Activated T-helper 17 cell treated with anti-CD3 and anti-CD28 coated beads, Interleukin-2, amount 50 U/mL, for 72 hours (primary cell): ENCODE results near the gene KLRC2. TPM values are rescaled to one million over a fixed set of nuclear protein-coding genes. Genes with fewer than 3 reads are reported as not detected.
"Not testable (repeated sequence)": the region's sequence is repeated elsewhere in the genome, so short reads cannot be mapped to it uniquely, and the experiment has no call there.

ENCODE experiments used
- ATAC-seq: fragments of 150-1000 bp; cut with Tn5 transposase; replicated peaks from 2 replicates; pipeline ENCODE4 v1.10.0; 2021; ENCODE audit warnings: mild to moderate bottlenecking, moderate library complexity
- H3K27ac Mint-ChIP-seq: one replicate; pipeline ENCODE4 v1.8.0; 2022; ENCODE audit warnings: mixed read lengths
- H3K27me3 Mint-ChIP-seq: one replicate; pipeline ENCODE4 v1.8.0; 2022; ENCODE audit warnings: mixed read lengths
- H3K36me3 Mint-ChIP-seq: one replicate; pipeline ENCODE4 v1.8.0; 2022; ENCODE audit warnings: low read depth, mild to moderate bottlenecking, mixed read lengths
- H3K4me1 Mint-ChIP-seq: one replicate; pipeline ENCODE4 v1.8.0; 2022; ENCODE audit warnings: mixed read lengths
- H3K4me3 Mint-ChIP-seq: one replicate; pipeline ENCODE4 v1.8.0; 2022; ENCODE audit warnings: mild to moderate bottlenecking, mixed read lengths
- H3K9me3 Mint-ChIP-seq: one replicate; pipeline ENCODE4 v1.8.0; 2022; ENCODE audit warnings: mixed read lengths
- total RNA-seq, 2 donors: library from RNA; stranded (reverse); gene quantifications; one replicate each; pipeline ENCODE4 v1.2.3, GENCODE V29; 2022

Gene KLRC2
- total RNA-seq, 2 donors from 2014 or later: not detected

- not testable (repeated sequence) for ATAC-seq, H3K36me3 Mint-ChIP-seq, H3K27me3 Mint-ChIP-seq, H3K9me3 Mint-ChIP-seq, H3K27ac Mint-ChIP-seq, H3K4me1 Mint-ChIP-seq, H3K4me3 Mint-ChIP-seq
Measured at GRCh38 chr12:10425938-10426337, 9.9 kb downstream of the KLRC2 start.

GRCh38 chr12:10424260-10424899 lies 11.4 kb downstream of the KLRC2 start:
- not testable (repeated sequence) for H3K27me3 Mint-ChIP-seq, H3K9me3 Mint-ChIP-seq, H3K4me1 Mint-ChIP-seq, H3K27ac Mint-ChIP-seq, ATAC-seq, H3K36me3 Mint-ChIP-seq, H3K4me3 Mint-ChIP-seq

DNA sequence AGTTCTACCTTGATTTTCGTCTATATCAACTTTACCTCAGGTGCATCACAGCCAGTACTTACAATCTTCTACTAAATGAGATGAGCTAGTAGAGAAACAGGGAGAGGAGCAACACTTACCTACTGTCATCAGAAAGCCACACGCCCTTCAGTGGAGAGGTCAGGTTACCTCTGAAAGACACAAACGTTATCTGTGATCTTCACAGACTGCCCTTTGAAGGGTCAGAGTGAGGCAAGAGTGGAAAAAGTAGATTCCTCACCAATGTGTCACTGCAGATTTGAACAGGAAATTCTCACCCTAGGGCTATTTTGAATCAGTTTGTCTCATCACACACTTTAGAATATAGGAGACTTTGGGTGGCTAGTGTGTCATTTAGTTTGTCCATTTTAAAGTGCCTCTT lies 13.7 kb downstream of the KLRC2 start:
- peak; percentile 52 for ATAC-seq
- not testable (repeated sequence) for H3K9me3 Mint-ChIP-seq, H3K27me3 Mint-ChIP-seq, H3K4me1 Mint-ChIP-seq, H3K36me3 Mint-ChIP-seq, H3K27ac Mint-ChIP-seq, H3K4me3 Mint-ChIP-seq

DNA sequence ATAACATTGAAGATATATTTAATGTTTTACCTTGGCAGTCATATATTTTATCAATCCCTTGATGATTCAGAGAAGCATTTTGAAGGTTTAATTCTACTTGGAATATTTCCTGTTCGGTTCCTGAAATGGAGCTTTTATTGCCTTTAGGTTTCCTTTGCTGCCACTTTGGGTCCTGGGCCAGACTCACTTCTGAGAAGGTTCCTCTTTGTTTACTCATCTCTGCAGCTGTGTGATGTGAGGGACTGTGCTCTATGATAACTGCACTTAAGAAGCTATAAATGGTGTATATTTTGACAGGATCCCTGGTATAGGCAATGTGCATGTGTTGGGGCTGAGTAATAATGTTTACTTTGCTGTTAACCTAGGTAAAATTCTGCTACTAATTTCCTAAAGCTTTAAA lies 15.5 kb downstream of the KLRC2 start, which contains the start of gene KLRC3:
TSS of gene KLRC3 (minus strand) at position 262 of the 400 bp plus-strand sequence. CDS start at position 217, 45 bp downstream.
- H3K36me3 Mint-ChIP-seq, ATAC-seq, H3K27me3 Mint-ChIP-seq, H3K9me3 Mint-ChIP-seq, H3K4me3 Mint-ChIP-seq, H3K4me1 Mint-ChIP-seq, H3K27ac Mint-ChIP-seq: not testable (repeated sequence)

GRCh38 chr12:10409392-10409791 lies 26.4 kb downstream of the KLRC2 start, which contains the start of gene KLRC4:
Gene KLRC4, minus strand, starts transcription at chr12:10409757. Its CDS starts 182 bp downstream, at chr12:10409575.
- Mint-ChIP-seq H3K27me3 (peaks cover 3% of the 10 kb centered on the region), H3K4me1 (no peaks in the 10 kb centered on the region), H3K36me3 (no peaks in the 10 kb centered on the region), H3K9me3 (no peaks in the 10 kb centered on the region), H3K27ac (no peak within 1 kb of the TSS), H3K4me3 (no peak within 1 kb of the TSS)
- no peak for ATAC-seq

GRCh38 chr12:10408842-10409241 lies 27.0 kb downstream of the KLRC2 start:
- Mint-ChIP-seq H3K27ac (no peak overlapping the region), H3K9me3 (no peaks in the 10 kb centered on the region), H3K4me1 (no peaks in the 10 kb centered on the region), H3K27me3 (peaks cover 3% of the 10 kb centered on the region), H3K36me3 (no peaks in the 10 kb centered on the region), H3K4me3 (no peak overlapping the region)
- no peak for ATAC-seq

- ATAC-seq: no peak
- no peaks in the 10 kb centered on the region for H3K36me3 Mint-ChIP-seq
Measured at GRCh38 chr12:10406725-10407124, 29.1 kb downstream of the KLRC2 start.

DNA sequence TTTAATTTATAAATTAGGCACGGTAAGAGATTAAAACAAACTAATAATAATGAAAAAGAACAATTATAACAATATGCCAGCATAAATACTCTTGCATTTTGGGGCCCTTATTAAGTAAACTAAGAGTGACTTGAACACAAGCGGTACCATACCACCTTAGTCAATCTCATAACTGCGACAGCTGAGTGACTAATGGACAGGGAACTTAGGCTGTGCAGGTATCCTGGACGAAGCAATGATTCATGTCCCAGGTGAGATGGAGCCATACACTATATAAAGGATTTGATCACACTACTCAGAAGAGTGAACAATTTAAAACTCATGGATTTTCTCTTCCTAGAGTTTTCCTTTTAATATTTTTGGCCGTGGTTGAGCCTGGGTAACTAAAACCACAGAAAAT lies 30.5 kb downstream of the KLRC2 start:
- Mint-ChIP-seq H3K9me3 (no peaks in the 10 kb centered on the region), H3K36me3 (no peaks in the 10 kb centered on the region), H3K27me3 (peaks cover 13% of the 10 kb centered on the region), H3K4me1 (no peaks in the 10 kb centered on the region), H3K27ac (no peak overlapping the region), H3K4me3 (no peak overlapping the region)
- no peak for ATAC-seq

More at GRCh38 chr12:10406725-10407124, 29.1 kb downstream of the KLRC2 start:
- Mint-ChIP-seq H3K27me3 (peaks cover 7% of the 10 kb centered on the region), H3K4me1 (no peaks in the 10 kb centered on the region), H3K27ac (no peak overlapping the region), H3K9me3 (no peaks in the 10 kb centered on the region), H3K4me3 (no peak overlapping the region)

GRCh38 chr12:10404798-10405197 lies 31.0 kb downstream of the KLRC2 start:
- H3K9me3 Mint-ChIP-seq: no peaks in the 10 kb centered on the region
- no peak overlapping the region for H3K27ac Mint-ChIP-seq
- H3K36me3 Mint-ChIP-seq: no peaks in the 10 kb centered on the region
- H3K27me3 Mint-ChIP-seq: peaks cover 16% of the 10 kb centered on the region
- no peak for ATAC-seq
- H3K4me1 Mint-ChIP-seq: no peaks in the 10 kb centered on the region
- H3K4me3 Mint-ChIP-seq: no peak overlapping the region

- ATAC-seq: no peak
- H3K27me3 Mint-ChIP-seq: peaks cover 22% of the 10 kb centered on the region
- no peaks in the 10 kb centered on the region for H3K4me1 Mint-ChIP-seq
- H3K27ac Mint-ChIP-seq: no peak overlapping the region
- no peaks in the 10 kb centered on the region for H3K36me3 Mint-ChIP-seq
- no peak overlapping the region for H3K4me3 Mint-ChIP-seq
- no peaks in the 10 kb centered on the region for H3K9me3 Mint-ChIP-seq
Measured at GRCh38 chr12:10400829-10401228, 35.0 kb downstream of the KLRC2 start.

DNA sequence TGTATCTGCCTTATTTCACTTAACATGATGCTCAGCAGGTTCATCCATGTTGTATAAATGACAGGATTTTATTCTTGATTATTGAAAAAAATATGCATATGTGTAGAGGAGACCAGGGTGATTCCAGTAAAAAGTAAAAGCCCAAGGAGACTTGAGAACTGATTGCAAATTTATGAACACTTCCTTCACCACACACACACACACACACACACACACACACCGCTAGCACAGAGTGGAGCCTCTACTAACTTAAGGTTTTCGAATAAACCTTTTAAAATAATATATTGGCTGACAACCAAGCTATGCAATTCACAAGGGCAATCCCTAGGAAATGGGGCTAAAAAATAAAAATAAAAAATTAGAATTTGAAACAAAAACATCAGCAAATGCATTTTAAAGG lies 37.6 kb downstream of the KLRC2 start:
- Mint-ChIP-seq H3K27ac (no peak overlapping the region), H3K4me1 (no peaks in the 10 kb centered on the region), H3K36me3 (no peaks in the 10 kb centered on the region), H3K4me3 (no peak overlapping the region), H3K27me3 (peaks cover 33% of the 10 kb centered on the region), H3K9me3 (no peaks in the 10 kb centered on the region)
- ATAC-seq: no peak

DNA sequence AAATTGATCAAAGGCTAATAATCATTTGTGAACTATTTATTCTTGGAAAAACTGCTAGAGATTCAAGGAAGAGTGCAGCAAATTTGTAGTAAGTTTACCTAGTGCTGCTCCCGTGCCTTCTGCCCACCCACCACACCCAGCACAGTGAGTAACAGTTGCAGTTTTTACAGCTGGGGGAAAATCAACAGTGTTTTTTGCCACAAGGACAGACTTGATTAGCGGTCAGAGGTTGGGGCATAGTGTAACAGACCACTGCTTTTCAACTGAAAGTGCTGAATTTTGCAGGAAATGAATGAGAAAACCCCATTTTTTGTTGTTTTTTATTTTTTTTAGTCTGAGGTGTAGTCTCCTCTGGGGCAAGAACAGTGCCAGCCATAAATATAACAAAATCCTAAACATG lies 38.5 kb downstream of the KLRC2 start:
- no peaks in the 10 kb centered on the region for H3K4me1 Mint-ChIP-seq
- no peak for ATAC-seq
- H3K4me3 Mint-ChIP-seq: no peak overlapping the region
- no peaks in the 10 kb centered on the region for H3K9me3 Mint-ChIP-seq
- H3K27me3 Mint-ChIP-seq: peaks cover 34% of the 10 kb centered on the region
- H3K27ac Mint-ChIP-seq: no peak overlapping the region
- no peaks in the 10 kb centered on the region for H3K36me3 Mint-ChIP-seq

DNA sequence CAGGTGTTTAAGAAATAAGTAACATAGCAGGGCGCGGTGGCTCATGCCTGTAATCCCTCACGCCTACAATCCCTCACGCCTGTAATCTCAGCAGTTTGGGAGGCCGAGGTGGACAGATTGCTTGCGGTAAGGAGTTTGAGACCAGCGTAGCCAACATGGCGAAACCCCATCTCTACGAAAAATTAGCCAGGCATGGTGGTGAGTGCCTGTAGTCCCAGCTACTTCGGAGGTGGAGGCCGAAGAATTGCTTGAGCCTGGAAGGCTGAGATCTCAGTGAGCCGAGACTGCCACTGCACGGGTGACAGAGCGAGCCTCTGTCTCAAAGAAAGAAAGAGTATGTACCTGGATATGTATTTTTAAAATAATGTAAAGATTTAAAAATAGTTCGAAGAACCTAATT lies 39.6 kb downstream of the KLRC2 start:
- not testable (repeated sequence) for H3K4me1 Mint-ChIP-seq, H3K4me3 Mint-ChIP-seq, H3K9me3 Mint-ChIP-seq, H3K27ac Mint-ChIP-seq, ATAC-seq, H3K36me3 Mint-ChIP-seq
- H3K27me3 Mint-ChIP-seq: peaks cover 31% of the 10 kb centered on the region

GRCh38 chr12:10395390-10395998 lies 40.3 kb downstream of the KLRC2 start:
- H3K9me3 Mint-ChIP-seq: no peaks in the 10 kb centered on the region
- H3K27me3 Mint-ChIP-seq: peaks cover 28% of the 10 kb centered on the region
- no peak overlapping the region for H3K4me3 Mint-ChIP-seq
- no peaks in the 10 kb centered on the region for H3K36me3 Mint-ChIP-seq
- no peaks in the 10 kb centered on the region for H3K4me1 Mint-ChIP-seq
- no peak for ATAC-seq
- H3K27ac Mint-ChIP-seq: no peak overlapping the region

- not testable (repeated sequence) for ATAC-seq, H3K4me1 Mint-ChIP-seq, H3K36me3 Mint-ChIP-seq, H3K27ac Mint-ChIP-seq, H3K4me3 Mint-ChIP-seq, H3K9me3 Mint-ChIP-seq
- H3K27me3 Mint-ChIP-seq: peaks cover 32% of the 10 kb centered on the region
Measured at GRCh38 chr12:10394531-10395152, 41.2 kb downstream of the KLRC2 start.
